Germinal center (tissue), 1 donor: ENCODE data around the gene ENTREP1.
"Not testable (repeated sequence)": the region's sequence is repeated elsewhere in the genome, so short reads cannot be mapped to it uniquely, and the experiment has no call there.

ENCODE experiments used
- DNase-seq: peaks from one replicate; pipeline ENCODE4 v3.0.0; 2012; ENCODE audit warnings: mixed read lengths, low spot score

ENTREP1 gene

GRCh38 chr9:69411246-69411645 lies 86.2 kb downstream of the ENTREP1 start:
- DNase-seq = no peak

GRCh38 chr9:69411931-69412740 lies 87.1 kb downstream of the ENTREP1 start:
- no peak for DNase-seq

- DNase-seq = peak; percentile 8
Observed at GRCh38 chr9:69412741-69413150, 87.7 kb downstream of the ENTREP1 start.

- DNase-seq = no peak
Observed at GRCh38 chr9:69420611-69421270, 95.7 kb downstream of the ENTREP1 start.

- peak; percentile 62 for DNase-seq
Observed at GRCh38 chr9:69421908-69422801, 97.1 kb downstream of the ENTREP1 start.

GRCh38 chr9:69425136-69425801 lies 100.3 kb downstream of the ENTREP1 start:
- no peak for DNase-seq

GRCh38 chr9:69427286-69427685 lies 102.3 kb downstream of the ENTREP1 start:
- no peak for DNase-seq

- no peak for DNase-seq
Observed at GRCh38 chr9:69428017-69428785, 103.2 kb downstream of the ENTREP1 start.

GRCh38 chr9:69429281-69429680 lies 104.3 kb downstream of the ENTREP1 start:
- DNase-seq = no peak

- DNase-seq = no peak
Observed at GRCh38 chr9:69430206-69430605, 105.2 kb downstream of the ENTREP1 start.

- no peak for DNase-seq
Observed at GRCh38 chr9:69431203-69431602, 106.2 kb downstream of the ENTREP1 start.

- DNase-seq = no peak
Observed at GRCh38 chr9:69431777-69432176, 106.8 kb downstream of the ENTREP1 start.

- DNase-seq = no peak
Observed at GRCh38 chr9:69432623-69433022, 107.6 kb downstream of the ENTREP1 start.

- DNase-seq = no peak
Observed at GRCh38 chr9:69433392-69433791, 108.4 kb downstream of the ENTREP1 start.

GRCh38 chr9:69433968-69434367 lies 109.0 kb downstream of the ENTREP1 start:
- DNase-seq = no peak

- not testable (repeated sequence) for DNase-seq
Observed at GRCh38 chr9:69439654-69440053, 114.6 kb downstream of the ENTREP1 start.

- DNase-seq = not testable (repeated sequence)
Observed at GRCh38 chr9:69440254-69440955, 115.4 kb downstream of the ENTREP1 start.
